Measurements from ENCODE around the gene SPRR5. TPM values are rescaled to one million over a fixed set of nuclear protein-coding genes. Genes with fewer than 3 reads are reported as not detected.

Gene SPRR5
- total and polyA plus RNA-seq, 2 donors (not counting 3 experiments of a cell fraction or from before 2014, with no cell fraction given): not detected

DNA sequence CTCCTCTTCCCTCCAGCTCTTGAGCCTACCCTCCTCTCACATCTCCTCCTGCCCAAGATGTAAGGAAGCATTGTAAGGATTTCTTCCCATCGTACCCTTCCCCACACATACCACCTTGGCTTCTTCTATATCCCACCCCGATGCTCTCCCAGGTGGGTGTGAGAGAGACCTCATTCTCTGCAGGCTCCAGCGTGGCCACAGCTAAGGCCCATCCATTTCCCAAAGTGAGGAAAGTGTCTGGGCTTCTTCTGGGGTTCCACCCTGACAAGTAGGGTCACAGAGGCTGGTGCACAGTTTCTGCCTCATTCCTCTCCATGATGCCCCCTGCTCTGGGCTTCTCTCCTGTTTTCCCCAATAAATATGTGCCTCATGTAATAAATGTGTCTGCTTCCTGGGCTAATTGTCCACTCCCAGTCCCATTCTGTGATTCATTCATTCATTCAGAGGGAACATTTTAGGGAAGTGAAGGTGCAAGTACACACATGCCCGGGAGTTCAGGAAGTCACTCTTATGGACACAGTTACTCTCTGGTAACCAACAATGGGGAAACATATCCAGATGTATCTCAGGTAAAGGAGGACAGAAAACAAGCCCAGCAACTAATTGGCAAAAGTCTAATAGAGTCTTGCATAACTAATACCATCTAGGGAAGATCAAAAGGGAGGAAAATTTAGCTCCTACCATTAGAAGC, 25.3 kb downstream of the SPRR5 start:
- no peak for TF ChIP-seq GATA2 (IDR thresholded peaks at IDR 0.05; ENCODE audit: insufficient read depth, insufficient read length, low read depth, low read length)
- TF ChIP-seq, protein P1, sequence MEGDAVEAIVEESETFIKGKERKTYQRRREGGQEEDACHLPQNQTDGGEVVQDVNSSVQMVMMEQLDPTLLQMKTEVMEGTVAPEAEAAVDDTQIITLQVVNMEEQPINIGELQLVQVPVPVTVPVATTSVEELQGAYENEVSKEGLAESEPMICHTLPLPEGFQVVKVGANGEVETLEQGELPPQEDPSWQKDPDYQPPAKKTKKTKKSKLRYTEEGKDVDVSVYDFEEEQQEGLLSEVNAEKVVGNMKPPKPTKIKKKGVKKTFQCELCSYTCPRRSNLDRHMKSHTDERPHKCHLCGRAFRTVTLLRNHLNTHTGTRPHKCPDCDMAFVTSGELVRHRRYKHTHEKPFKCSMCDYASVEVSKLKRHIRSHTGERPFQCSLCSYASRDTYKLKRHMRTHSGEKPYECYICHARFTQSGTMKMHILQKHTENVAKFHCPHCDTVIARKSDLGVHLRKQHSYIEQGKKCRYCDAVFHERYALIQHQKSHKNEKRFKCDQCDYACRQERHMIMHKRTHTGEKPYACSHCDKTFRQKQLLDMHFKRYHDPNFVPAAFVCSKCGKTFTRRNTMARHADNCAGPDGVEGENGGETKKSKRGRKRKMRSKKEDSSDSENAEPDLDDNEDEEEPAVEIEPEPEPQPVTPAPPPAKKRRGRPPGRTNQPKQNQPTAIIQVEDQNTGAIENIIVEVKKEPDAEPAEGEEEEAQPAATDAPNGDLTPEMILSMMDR (IDR thresholded peaks at IDR 0.05; ENCODE audit: extremely low read depth in 1 of 2, insufficient read depth in 1 of 2, low read depth in 1 of 2, low read length in 2 of 2): no peak
- TF ChIP-seq MYC (IDR thresholded peaks at IDR 0.05; ENCODE audit: low read depth, low read length): no peak
- TF ChIP-seq FOS (IDR thresholded peaks at IDR 0.05; ENCODE audit: borderline replicate concordance, insufficient read depth, low read length): no peak
- no peak for TF ChIP-seq JUN (IDR thresholded peaks at IDR 0.05; ENCODE audit: borderline replicate concordance, insufficient read depth, insufficient read length, low read depth)
- TF ChIP-seq EZH2 (IDR thresholded peaks at IDR 0.05; ENCODE audit: borderline replicate concordance, low read depth, low read length, severe bottlenecking): no peak
- no peak for TF ChIP-seq POLR2AphosphoS5 (IDR thresholded peaks at IDR 0.05; ENCODE audit: insufficient read depth, low read depth, low read length)
- TF ChIP-seq, protein P2, sequence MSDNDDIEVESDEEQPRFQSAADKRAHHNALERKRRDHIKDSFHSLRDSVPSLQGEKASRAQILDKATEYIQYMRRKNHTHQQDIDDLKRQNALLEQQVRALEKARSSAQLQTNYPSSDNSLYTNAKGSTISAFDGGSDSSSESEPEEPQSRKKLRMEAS (IDR thresholded peaks at IDR 0.05; ENCODE audit: insufficient read depth, insufficient read length): no peak
- no peak for TF ChIP-seq POLR2A (IDR thresholded peaks at IDR 0.05; ENCODE audit: low read depth, low read length)
- H3K4me2 ChIP-seq (ENCODE audit: insufficient read depth, low read length): no peak overlapping the region
- H3K9me3 ChIP-seq (replicated peaks; ENCODE audit: control insufficient read depth, insufficient read depth, low read length): no peaks in the 10 kb centered on the region
- no peaks in the 10 kb centered on the region for H3K79me2 ChIP-seq (ENCODE audit: control insufficient read depth, insufficient read depth, low read length)
- ChIA-PET CTCF (no interaction called here), POLR2A (no interaction called here)
- dilution Hi-C loops (cut with MboI; ENCODE audit: extremely low pct_ligation_motif_present, low sequenced_read_pairs): no loop called here
- H3K36me3 ChIP-seq (ENCODE audit: control insufficient read depth in 2 of 2, extremely low read depth in 1 of 2, insufficient read depth in 2 of 2, low read length in 2 of 2): no peaks in the 10 kb centered on the region
- H4K20me1 ChIP-seq (replicated peaks; ENCODE audit: control insufficient read depth, extremely low read depth, insufficient read depth, low read length): no peaks in the 10 kb centered on the region
- no peak overlapping the region for H3K9ac ChIP-seq (replicated peaks; ENCODE audit: extremely low read depth, insufficient read depth, low read length)
- H2AFZ ChIP-seq (ENCODE audit: low read depth, low read length): no peak overlapping the region
- H3K27ac ChIP-seq (ENCODE audit: insufficient read depth, low read depth, low read length): no peak overlapping the region
- H3K9me1 ChIP-seq (replicated peaks; ENCODE audit: control insufficient read depth, extremely low read depth, insufficient read depth, low read length): no peaks in the 10 kb centered on the region
- no peak overlapping the region for H3K4me3 ChIP-seq (replicated peaks in 1 of 3; ENCODE audit: insufficient read depth in 1 of 3, low read depth in 1 of 3, low read length in 3 of 3)
- H3K4me1 ChIP-seq (ENCODE audit: control insufficient read depth, extremely low read depth, insufficient read depth, low read length): no peaks in the 10 kb centered on the region
- intact Hi-C loops (cut with micrococcal nuclease): no loop called here
- DNase-seq (ENCODE audit: low read depth, low spot score): no peak
- FAIRE-seq: no peak
- no TSS peak for BruUV-seq (replicated peaks)
- no peaks in the 10 kb centered on the region for H3K27me3 ChIP-seq (ENCODE audit: control insufficient read depth in 2 of 2, insufficient read depth in 2 of 2, low read length in 2 of 2)

Data from endothelial cell of umbilical vein (primary cell).